ENCODE data around the gene IRF8. TPM values are rescaled to one million over a fixed set of nuclear protein-coding genes. Genes with fewer than 3 reads are reported as not detected.

The IRF8 gene
- total and polyA plus RNA-seq, 3 experiments from 2014 or later, result 2.1 to 22.0 (median 19.2) TPM

GRCh38 chr16:85930301-85930700, 31.3 kb downstream of the IRF8 start:
- no peaks in the 10 kb centered on the region for H3K36me3 Mint-ChIP-seq
- Histone ChIP-seq H3K9me3 (ENCODE audit: low read length) (no peaks in the 10 kb centered on the region), H3K27ac (ENCODE audit: low read depth, low read length) (no peak overlapping the region), H3K27me3 (ENCODE audit: insufficient read depth, low read length, poor library complexity, severe bottlenecking) (no peaks in the 10 kb centered on the region), H3K4me1 (ENCODE audit: insufficient read depth, low read length) (peaks cover 9% of the 10 kb centered on the region), H3K4me3 (ENCODE audit: low read length) (no peak overlapping the region), H3K36me3 (ENCODE audit: insufficient read depth, low read length) (no peaks in the 10 kb centered on the region)
- peaks cover 1 to 5% of the 10 kb centered on the region in 2 donors for H3K27me3 Mint-ChIP-seq
- H3K4me1 Mint-ChIP-seq, result peaks cover 17 to 20% (median 20%) of the 10 kb centered on the region in 3 donors
- H3K4me3 Mint-ChIP-seq, result no peak overlapping the region
- DNase-seq, result no peak
- POLR2A ChIA-PET, result no interaction called here
- H3K9me3 Mint-ChIP-seq, result no peaks in the 10 kb centered on the region
- CTCF ChIA-PET, result no interaction called here
- peak overlapping the region in 1 of 8 donors; percentile 66 for H3K27ac Mint-ChIP-seq

- no peaks in the 10 kb centered on the region for H3K9me3 ChIP-seq (ENCODE audit: low read length)
- H3K27ac Mint-ChIP-seq, result no peak overlapping the region
- no peaks in the 10 kb centered on the region for H3K9me3 Mint-ChIP-seq
- POLR2A ChIA-PET, result no interaction called here
- H3K27ac ChIP-seq (ENCODE audit: low read depth, low read length), result no peak overlapping the region
- H3K36me3 Mint-ChIP-seq, result no peaks in the 10 kb centered on the region
- no peak for DNase-seq
- no peak overlapping the region for H3K4me3 Mint-ChIP-seq
- H3K27me3 ChIP-seq (ENCODE audit: insufficient read depth, low read length, poor library complexity, severe bottlenecking), result no peaks in the 10 kb centered on the region
- H3K4me1 ChIP-seq (ENCODE audit: insufficient read depth, low read length), result peaks cover 22% of the 10 kb centered on the region
- CTCF ChIA-PET, result no interaction called here
- H3K4me3 ChIP-seq (ENCODE audit: low read length), result no peak overlapping the region
- H3K27me3 Mint-ChIP-seq, result peaks cover 1 to 5% of the 10 kb centered on the region in 2 donors
- no peaks in the 10 kb centered on the region for H3K36me3 ChIP-seq (ENCODE audit: insufficient read depth, low read length)
- peaks cover 32 to 35% (median 35%) of the 10 kb centered on the region in 3 donors for H3K4me1 Mint-ChIP-seq
These were observed 32.8 kb downstream of the IRF8 start for GRCh38 chr16:85931596-85932402.

DNA sequence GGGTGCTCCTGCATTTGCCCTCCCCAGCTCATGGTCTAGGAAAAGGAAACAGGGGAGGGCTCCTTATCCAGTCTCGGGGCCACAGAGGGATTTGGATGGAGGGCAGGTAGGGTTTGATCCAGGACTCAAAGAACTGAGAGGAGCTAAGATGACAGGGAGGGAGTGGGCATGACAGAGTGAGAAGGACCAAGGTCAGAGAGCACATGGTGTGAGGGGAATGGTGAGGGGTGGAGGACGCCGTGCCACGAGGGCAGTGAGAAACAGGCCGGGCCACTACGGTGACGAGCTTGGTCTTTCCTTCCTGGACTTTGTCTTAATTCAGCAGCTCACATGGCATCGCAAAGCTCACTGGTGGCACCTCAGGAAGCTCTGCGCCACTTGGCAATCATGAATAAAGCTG, 35.2 kb downstream of the IRF8 start:
- no peak for DNase-seq
- no peaks in the 10 kb centered on the region for H3K27me3 Mint-ChIP-seq
- Histone ChIP-seq H3K4me3 (ENCODE audit: low read length) (no peak overlapping the region), H3K36me3 (ENCODE audit: insufficient read depth, low read length) (no peaks in the 10 kb centered on the region), H3K27ac (ENCODE audit: low read depth, low read length) (no peak overlapping the region), H3K9me3 (ENCODE audit: low read length) (no peaks in the 10 kb centered on the region), H3K27me3 (ENCODE audit: insufficient read depth, low read length, poor library complexity, severe bottlenecking) (no peaks in the 10 kb centered on the region), H3K4me1 (ENCODE audit: insufficient read depth, low read length) (peaks cover 30% of the 10 kb centered on the region)
- H3K4me3 Mint-ChIP-seq, result peak overlapping the region in 3 of 7 donors; percentile 17 to 69 (median 43)
- H3K9me3 Mint-ChIP-seq, result no peaks in the 10 kb centered on the region
- peaks cover 45 to 54% (median 47%) of the 10 kb centered on the region in 3 donors for H3K4me1 Mint-ChIP-seq
- POLR2A ChIA-PET, result no interaction called here
- no peaks in the 10 kb centered on the region for H3K36me3 Mint-ChIP-seq
- CTCF ChIA-PET, result interaction anchor here (1.0 to 1.3 kb wide), 3 partner anchors 16 to 115 kb away, joined by 3 to 5 read pairs (median 3); no protein-coding TSS in a partner anchor
- H3K27ac Mint-ChIP-seq, result peak overlapping the region in 3 of 8 donors; percentile 20 to 90 (median 73)

GRCh38 chr16:85935391-85935973, 36.5 kb downstream of the IRF8 start:
- CTCF ChIA-PET, result interaction anchor here (0.8 to 1.5 kb wide), 4 partner anchors 36 to 116 kb away, joined by 3 to 6 read pairs (median 4); partner anchors contain the start of gene IRF8
- peaks cover 30% of the 10 kb centered on the region for H3K4me1 ChIP-seq (ENCODE audit: insufficient read depth, low read length)
- H3K36me3 ChIP-seq (ENCODE audit: insufficient read depth, low read length), result no peaks in the 10 kb centered on the region
- peak overlapping the region; percentile 8 for H3K27ac ChIP-seq (ENCODE audit: low read depth, low read length)
- H3K27me3 ChIP-seq (ENCODE audit: insufficient read depth, low read length, poor library complexity, severe bottlenecking), result no peaks in the 10 kb centered on the region
- POLR2A ChIA-PET, result interaction anchor here (0.8 kb wide), 1 partner anchor 51 kb away, joined by 3 read pairs; no protein-coding TSS in a partner anchor
- Mint-ChIP-seq H3K36me3 (no peaks in the 10 kb centered on the region), H3K4me1 (peaks cover 45 to 54% (median 48%) of the 10 kb centered on the region in 3 donors), H3K27ac (peak overlapping the region; percentile 83 to 99 (median 94)), H3K27me3 (no peaks in the 10 kb centered on the region), H3K4me3 (peak overlapping the region; percentile 68 to 89 (median 70)), H3K9me3 (no peaks in the 10 kb centered on the region)
- H3K9me3 ChIP-seq (ENCODE audit: low read length), result no peaks in the 10 kb centered on the region
- no peak for DNase-seq
- peak overlapping the region; percentile 8 for H3K4me3 ChIP-seq (ENCODE audit: low read length)

- peak; percentile 57 to 83 (median 76) for DNase-seq
These were observed 37.2 kb downstream of the IRF8 start for GRCh38 chr16:85935974-85936760.

GRCh38 chr16:85936816-85937215, 37.9 kb downstream of the IRF8 start:
- H3K27ac ChIP-seq (ENCODE audit: low read depth, low read length), result peak overlapping the region; percentile 32
- Mint-ChIP-seq H3K4me3 (peak overlapping the region; percentile 68 to 89 (median 70)), H3K36me3 (no peaks in the 10 kb centered on the region), H3K9me3 (no peaks in the 10 kb centered on the region), H3K27me3 (no peaks in the 10 kb centered on the region), H3K4me1 (peaks cover 45 to 54% (median 48%) of the 10 kb centered on the region in 3 donors), H3K27ac (peak overlapping the region; percentile 83 to 99 (median 94))
- POLR2A ChIA-PET, result no interaction called here
- CTCF ChIA-PET, result interaction anchor here (1.2 kb wide), 1 partner anchor 50 kb away, joined by 3 read pairs; no protein-coding TSS in a partner anchor
- H3K27me3 ChIP-seq (ENCODE audit: insufficient read depth, low read length, poor library complexity, severe bottlenecking), result no peaks in the 10 kb centered on the region
- no peak for DNase-seq
- peaks cover 30% of the 10 kb centered on the region for H3K4me1 ChIP-seq (ENCODE audit: insufficient read depth, low read length)
- peak overlapping the region; percentile 8 for H3K4me3 ChIP-seq (ENCODE audit: low read length)
- H3K9me3 ChIP-seq (ENCODE audit: low read length), result no peaks in the 10 kb centered on the region
- H3K36me3 ChIP-seq (ENCODE audit: insufficient read depth, low read length), result no peaks in the 10 kb centered on the region

More at GRCh38 chr16:85935974-85936760, 37.2 kb downstream of the IRF8 start:
- Histone ChIP-seq H3K36me3 (ENCODE audit: insufficient read depth, low read length) (no peaks in the 10 kb centered on the region), H3K9me3 (ENCODE audit: low read length) (no peaks in the 10 kb centered on the region), H3K4me1 (ENCODE audit: insufficient read depth, low read length) (peaks cover 30% of the 10 kb centered on the region), H3K27me3 (ENCODE audit: insufficient read depth, low read length, poor library complexity, severe bottlenecking) (no peaks in the 10 kb centered on the region), H3K4me3 (ENCODE audit: low read length) (peak overlapping the region; percentile 8), H3K27ac (ENCODE audit: low read depth, low read length) (peak overlapping the region; percentile 46)
- ChIA-PET CTCF (interaction anchor here (0.8 to 1.5 kb wide), 4 partner anchors 37 to 117 kb away, joined by 3 to 6 read pairs (median 4); partner anchors contain the start of gene IRF8), POLR2A (interaction anchor here (0.8 kb wide), 1 partner anchor 51 kb away, joined by 3 read pairs; no protein-coding TSS in a partner anchor)
- Mint-ChIP-seq H3K27ac (peak overlapping the region; percentile 83 to 99 (median 94)), H3K4me3 (peak overlapping the region; percentile 68 to 89 (median 70)), H3K27me3 (no peaks in the 10 kb centered on the region), H3K9me3 (no peaks in the 10 kb centered on the region), H3K36me3 (no peaks in the 10 kb centered on the region), H3K4me1 (peaks cover 45 to 54% (median 48%) of the 10 kb centered on the region in 3 donors)

DNA sequence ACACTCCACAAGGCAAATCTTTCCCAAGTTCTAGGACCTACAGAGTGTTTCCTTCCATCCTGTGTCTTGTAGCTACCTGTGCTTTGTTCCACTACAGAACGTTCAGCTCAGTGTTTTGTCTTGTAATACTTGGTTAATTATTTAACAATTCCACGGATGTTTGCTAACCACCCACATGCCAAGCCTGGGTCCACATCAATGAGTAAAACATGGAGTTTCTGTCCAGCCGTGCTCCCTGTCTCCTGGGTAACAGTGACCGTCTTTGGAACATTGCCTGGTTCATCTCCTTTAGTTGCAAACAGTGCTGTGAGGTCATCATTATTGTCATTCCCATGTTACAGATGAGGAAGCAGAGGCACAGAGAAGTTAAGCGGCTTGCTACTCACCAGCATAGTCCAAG, 41.3 kb downstream of the IRF8 start:
- no peaks in the 10 kb centered on the region for H3K9me3 Mint-ChIP-seq
- DNase-seq, result no peak
- H3K36me3 Mint-ChIP-seq, result no peaks in the 10 kb centered on the region
- no peaks in the 10 kb centered on the region for H3K36me3 ChIP-seq (ENCODE audit: insufficient read depth, low read length)
- no peak overlapping the region for H3K27ac ChIP-seq (ENCODE audit: low read depth, low read length)
- H3K9me3 ChIP-seq (ENCODE audit: low read length), result no peaks in the 10 kb centered on the region
- no peak overlapping the region for H3K4me3 ChIP-seq (ENCODE audit: low read length)
- H3K4me1 Mint-ChIP-seq, result peaks cover 29 to 38% (median 34%) of the 10 kb centered on the region in 3 donors
- H3K27me3 Mint-ChIP-seq, result peaks cover 0 to 6% of the 10 kb centered on the region in 2 donors
- peaks cover 25% of the 10 kb centered on the region for H3K4me1 ChIP-seq (ENCODE audit: insufficient read depth, low read length)
- H3K27me3 ChIP-seq (ENCODE audit: insufficient read depth, low read length, poor library complexity, severe bottlenecking), result no peaks in the 10 kb centered on the region
- peak overlapping the region in 1 of 8 donors; percentile 67 for H3K27ac Mint-ChIP-seq
- ChIA-PET POLR2A (no interaction called here), CTCF (interaction anchor here (1.5 kb wide), 1 partner anchor 121 kb away, joined by 4 read pairs; no protein-coding TSS in a partner anchor)
- no peak overlapping the region for H3K4me3 Mint-ChIP-seq
